SH-SY5Y (cell line): Measurements from ENCODE around the gene MTSS2.

Experiments used
- GATA2 ChIP-seq: IDR thresholded peaks from 2 replicates; pipeline ENCODE4 v1.6.1; 2011; ENCODE audit warnings: mild to moderate bottlenecking, low read depth, low read length
- GATA3 ChIP-seq: IDR thresholded peaks from 2 replicates; pipeline ENCODE4 v1.6.1; 2011; ENCODE audit warnings: low read depth, mild to moderate bottlenecking, low read length, moderate library complexity

DNA sequence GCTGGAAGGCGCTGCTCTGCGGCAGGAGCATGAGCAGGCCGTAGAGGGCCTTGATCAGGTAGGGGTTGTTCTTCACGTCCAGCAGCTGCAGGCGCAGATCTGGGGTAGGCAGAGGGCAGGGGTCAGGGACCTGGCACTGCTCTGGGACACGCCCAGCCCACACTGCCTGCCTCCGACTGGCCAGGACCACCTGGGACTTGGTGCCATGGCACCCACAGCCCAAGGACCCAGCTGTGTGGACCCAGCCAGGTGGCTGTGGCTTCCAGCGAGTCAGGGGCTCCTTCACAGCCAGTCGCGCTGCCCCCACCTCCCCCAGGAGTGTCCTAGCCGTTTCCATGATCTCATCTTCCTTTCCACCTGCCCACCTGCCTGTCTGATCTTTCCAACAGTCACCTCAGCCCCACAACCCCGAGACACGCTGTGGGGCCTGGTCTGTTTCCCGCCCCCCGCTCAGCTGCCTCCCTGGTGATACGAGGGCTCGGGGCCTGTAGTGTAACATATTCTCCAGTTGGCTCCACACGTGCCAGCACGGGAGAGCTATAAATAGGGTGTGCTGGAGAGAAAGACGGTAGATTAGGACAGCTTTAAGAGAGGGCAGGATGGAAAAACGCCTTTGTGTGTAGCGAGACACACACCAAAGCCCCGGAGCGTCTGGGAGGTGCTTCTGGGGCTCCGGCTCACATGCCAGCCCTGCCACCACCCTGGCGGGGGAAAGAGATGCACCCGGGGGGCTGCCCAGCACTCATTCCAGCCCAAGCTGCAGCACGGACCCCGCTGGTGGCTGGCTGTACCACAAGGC lies 7.2 kb upstream of the MTSS2 start:
- no peak for TF ChIP-seq GATA2
- TF ChIP-seq GATA3: no peak
